Effector CD4-positive, alpha-beta T cell (primary cell): ENCODE results near the gene ZNF580.

Experiments
- DNase-seq: peaks from one replicate; pipeline ENCODE4 v3.0.0-alpha.2; 2020

The ZNF580 gene

GRCh38 chr19:55606471-55606787 lies 34.4 kb upstream of the ZNF580 start:
- no peak for DNase-seq

GRCh38 chr19:55606817-55607216 lies 34.0 kb upstream of the ZNF580 start:
- no peak for DNase-seq

GRCh38 chr19:55609326-55609725 lies 31.5 kb upstream of the ZNF580 start:
- DNase-seq: no peak

- DNase-seq: no peak
Observed at GRCh38 chr19:55611300-55611982, 29.4 kb upstream of the ZNF580 start.

GRCh38 chr19:55611983-55612645 lies 28.7 kb upstream of the ZNF580 start:
- DNase-seq: no peak

GRCh38 chr19:55613396-55613795 lies 27.4 kb upstream of the ZNF580 start:
- no peak for DNase-seq

- no peak for DNase-seq
Observed at GRCh38 chr19:55613930-55614710, 26.7 kb upstream of the ZNF580 start.

GRCh38 chr19:55614711-55615542 lies 25.9 kb upstream of the ZNF580 start:
- DNase-seq: no peak

- DNase-seq: no peak
Observed at GRCh38 chr19:55615543-55616394, 25.0 kb upstream of the ZNF580 start.

GRCh38 chr19:55616395-55616875 lies 24.4 kb upstream of the ZNF580 start:
- DNase-seq: no peak

- no peak for DNase-seq
Observed at GRCh38 chr19:55617426-55617825, 23.4 kb upstream of the ZNF580 start.

- DNase-seq: no peak
Observed at GRCh38 chr19:55618426-55618825, 22.4 kb upstream of the ZNF580 start.

- no peak for DNase-seq
Observed at GRCh38 chr19:55619286-55619685, 21.5 kb upstream of the ZNF580 start.

GRCh38 chr19:55620410-55621204 lies 20.2 kb upstream of the ZNF580 start:
- no peak for DNase-seq

- DNase-seq: no peak
Observed at GRCh38 chr19:55621205-55621672, 19.6 kb upstream of the ZNF580 start.

- no peak for DNase-seq
Observed at GRCh38 chr19:55621673-55622231, 19.1 kb upstream of the ZNF580 start.

- no peak for DNase-seq
Observed at GRCh38 chr19:55622242-55622969, 18.4 kb upstream of the ZNF580 start.

- no peak for DNase-seq
Observed at GRCh38 chr19:55623130-55623529, 17.7 kb upstream of the ZNF580 start.

GRCh38 chr19:55623561-55623960 lies 17.2 kb upstream of the ZNF580 start:
- DNase-seq: no peak
